GM18909 (cell line): ENCODE results near the gene RPL15.

Source experiments
- ATAC-seq: cut with Tn5 transposase; IDR thresholded peaks from one replicate; pipeline ENCODE4 v1.9.1; 2021; ENCODE audit warnings: mild to moderate bottlenecking; ENCODE audit not compliant: unreplicated experiment, poor library complexity

Gene RPL15

DNA sequence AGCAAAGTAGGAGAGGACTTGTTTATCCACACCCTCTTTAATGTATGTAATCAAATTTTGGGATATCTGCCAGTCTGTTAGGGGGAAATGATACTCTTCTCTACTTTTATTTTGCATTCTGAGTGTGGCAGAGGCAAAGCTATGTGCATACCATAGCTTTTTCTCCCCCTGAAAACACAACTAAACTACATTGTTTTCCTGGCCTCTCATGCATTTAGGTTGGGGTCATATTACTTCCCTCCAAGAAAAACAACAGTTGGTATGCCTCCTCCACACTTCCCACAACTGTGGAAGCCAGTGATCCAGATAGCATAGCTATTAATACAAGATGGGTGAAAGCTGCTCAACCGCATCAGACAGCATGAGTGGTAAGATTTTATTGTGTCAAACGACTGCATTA, 6.9 kb downstream of the RPL15 start:
- no peak for ATAC-seq

DNA sequence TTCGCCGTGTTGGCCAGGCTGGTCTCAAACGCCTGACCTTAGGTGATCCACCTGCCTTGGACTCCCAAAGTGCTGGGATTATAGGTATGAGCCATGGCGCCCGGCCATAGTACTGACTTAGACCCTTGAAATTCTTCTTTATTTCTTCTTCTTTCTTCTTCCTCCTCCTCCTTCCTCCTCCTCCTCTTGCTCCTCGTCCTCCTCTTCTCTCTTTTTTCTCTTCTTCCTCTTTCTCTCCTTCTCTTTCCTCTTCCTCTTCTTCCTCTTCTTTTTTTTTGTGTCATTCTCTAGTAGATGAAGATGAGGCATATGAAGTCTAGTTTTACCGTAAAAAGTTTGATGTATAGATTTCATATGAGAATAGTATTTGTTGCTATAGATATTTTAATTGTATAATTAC, 9.3 kb downstream of the RPL15 start:
- ATAC-seq: no peak

DNA sequence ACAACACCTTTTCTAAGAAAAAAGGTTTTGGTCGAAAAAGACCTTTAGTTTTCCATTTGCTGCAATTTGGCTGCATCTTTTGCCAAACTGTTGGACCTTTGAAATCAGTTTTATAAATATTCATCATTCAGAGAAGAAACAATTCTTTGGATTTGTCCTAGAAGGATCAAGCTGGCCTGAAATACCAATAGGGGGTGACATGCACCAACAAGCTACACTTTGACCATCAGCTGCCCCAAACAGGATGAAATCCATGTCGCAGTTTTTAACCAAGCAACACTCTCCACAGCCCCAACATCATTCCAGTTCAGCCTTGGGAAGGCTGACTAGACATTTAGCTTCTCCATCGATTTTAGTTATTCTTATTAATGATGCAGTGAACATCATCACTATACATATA, 9.8 kb downstream of the RPL15 start:
- no peak for ATAC-seq

DNA sequence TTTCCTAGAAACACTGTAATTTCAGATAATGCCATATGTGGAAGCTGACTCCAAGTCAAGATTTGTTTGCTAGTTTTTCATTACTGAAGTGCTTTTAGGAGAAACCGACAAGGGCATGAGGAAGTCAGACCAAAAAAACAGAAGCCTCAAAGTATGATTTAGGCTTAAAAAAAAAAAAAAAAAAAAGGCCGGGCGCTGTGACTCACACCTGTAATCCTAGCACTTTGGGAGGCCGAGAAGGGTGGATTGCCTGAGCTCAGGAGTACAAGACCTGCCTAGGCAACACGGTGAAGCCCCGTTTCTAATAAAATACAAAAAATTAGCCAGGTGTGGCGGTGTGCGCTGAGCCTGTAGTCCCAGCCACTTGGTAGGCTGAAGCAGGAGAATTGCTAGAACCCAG, 11.6 kb downstream of the RPL15 start:
- ATAC-seq: no peak

DNA sequence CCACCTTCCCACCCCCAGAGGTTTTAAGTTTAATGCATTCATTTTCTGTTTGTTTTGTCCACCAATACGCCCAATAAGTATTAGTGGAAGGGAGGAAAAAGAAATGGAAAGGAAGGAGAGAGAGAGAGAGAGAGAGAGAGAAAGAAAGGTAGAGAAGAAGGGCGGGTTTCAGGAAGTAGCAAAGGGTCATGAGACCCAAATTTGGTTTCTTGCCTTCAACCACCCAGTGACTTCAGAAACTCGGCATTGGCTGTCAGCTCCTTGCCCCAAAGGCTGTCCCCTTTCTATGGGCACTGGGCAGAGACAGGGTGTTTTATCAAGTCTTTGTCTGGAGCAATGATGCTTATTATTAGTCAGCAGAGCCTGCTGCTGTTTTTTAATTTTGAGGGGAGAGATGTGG, 14.7 kb downstream of the RPL15 start:
- no peak for ATAC-seq

DNA sequence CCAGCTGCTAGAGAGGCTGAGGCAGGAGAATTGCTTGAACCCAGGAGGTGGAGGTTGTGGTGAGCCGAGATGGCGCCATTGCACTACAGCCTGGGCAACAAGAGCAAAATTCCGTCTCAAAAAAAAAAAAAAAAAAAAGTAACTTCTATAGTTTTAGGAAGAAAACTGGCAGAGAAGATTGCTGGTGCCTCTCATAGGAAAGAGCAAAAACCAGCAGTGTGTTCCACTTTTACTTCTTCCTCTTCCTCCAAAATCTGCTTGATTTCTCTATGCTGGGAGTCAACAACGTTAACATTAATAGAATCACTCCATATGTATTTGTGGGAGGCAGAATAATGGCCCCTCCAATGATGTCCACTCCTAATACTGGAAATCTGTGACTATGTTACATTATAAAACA, 15.6 kb downstream of the RPL15 start:
- no peak for ATAC-seq

DNA sequence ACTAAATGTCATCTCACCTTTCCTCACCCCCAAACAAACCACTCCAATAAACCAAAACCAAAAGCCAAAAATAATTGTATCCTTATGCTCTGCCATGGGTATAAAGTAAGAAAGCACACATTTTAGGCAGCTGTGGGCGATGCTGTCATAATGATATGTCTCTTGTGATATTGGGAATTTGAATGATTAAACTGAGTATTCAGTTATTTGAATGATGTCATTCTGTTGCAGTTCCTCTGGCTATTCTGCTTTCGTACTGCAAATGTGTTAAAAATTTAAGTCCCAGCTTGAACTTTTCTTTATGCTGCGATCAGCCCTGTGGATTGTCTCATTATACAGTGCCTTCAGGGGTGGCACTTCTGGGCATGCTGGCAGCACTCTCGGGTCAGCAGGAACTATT, 17.3 kb downstream of the RPL15 start:
- no peak for ATAC-seq

DNA sequence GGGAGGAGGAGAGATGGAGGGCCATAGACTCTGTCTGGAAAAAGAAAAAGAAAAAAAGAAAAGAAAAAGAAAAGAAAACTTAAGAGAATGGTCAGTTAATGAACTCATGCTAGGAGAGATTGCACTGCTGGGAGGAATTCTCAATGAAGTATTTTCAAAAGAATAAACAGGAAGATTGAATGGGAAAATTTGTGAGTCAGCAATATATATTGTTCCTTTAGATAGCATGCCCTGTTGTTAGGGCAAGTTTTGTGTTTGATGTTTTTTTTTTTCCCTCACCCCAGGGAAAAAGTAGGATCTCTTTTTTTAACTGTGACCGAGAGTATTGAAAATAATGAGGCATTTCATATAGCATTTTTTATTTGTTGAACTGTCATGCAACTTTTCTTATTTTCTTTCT, 20.4 kb downstream of the RPL15 start:
- no peak for ATAC-seq

DNA sequence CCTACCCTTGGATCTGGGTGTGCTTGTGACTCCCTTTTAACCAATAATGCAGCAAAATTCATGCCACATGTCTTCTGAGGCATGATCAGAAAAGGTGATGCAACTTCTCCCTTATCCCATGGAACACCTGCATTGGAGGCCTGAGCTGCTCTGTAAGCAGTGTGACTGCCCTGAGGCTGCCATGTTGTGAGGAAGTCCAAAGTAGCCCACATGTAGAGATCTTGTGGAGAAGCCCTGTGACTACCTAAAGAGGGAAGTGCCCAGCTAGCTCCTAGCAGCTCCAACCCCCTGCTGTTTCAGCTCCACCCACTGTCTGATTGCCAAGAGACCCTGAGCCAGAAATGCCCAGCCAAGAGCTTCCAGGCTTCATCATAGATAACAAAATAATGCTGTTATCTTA, 21.8 kb downstream of the RPL15 start:
- no peak for ATAC-seq

DNA sequence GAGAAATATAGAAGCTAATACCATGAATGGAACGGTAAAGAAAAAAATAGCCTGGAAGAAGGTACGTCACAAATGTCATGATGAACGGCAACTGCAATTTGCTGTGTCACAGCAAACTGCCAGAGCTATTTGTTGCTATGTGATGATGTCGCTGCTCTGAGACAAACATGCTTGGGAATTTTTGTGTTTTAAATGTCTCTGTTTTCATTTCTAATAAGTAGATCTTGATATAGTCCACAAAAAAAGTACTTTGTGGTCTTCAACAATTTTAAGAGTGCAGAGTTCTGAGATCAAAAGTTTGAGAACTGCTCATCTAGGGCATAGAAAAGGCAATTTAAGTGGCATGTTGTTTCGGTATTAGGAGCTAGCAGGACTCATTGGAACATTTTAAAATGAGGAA, 23.8 kb downstream of the RPL15 start:
- no peak for ATAC-seq

DNA sequence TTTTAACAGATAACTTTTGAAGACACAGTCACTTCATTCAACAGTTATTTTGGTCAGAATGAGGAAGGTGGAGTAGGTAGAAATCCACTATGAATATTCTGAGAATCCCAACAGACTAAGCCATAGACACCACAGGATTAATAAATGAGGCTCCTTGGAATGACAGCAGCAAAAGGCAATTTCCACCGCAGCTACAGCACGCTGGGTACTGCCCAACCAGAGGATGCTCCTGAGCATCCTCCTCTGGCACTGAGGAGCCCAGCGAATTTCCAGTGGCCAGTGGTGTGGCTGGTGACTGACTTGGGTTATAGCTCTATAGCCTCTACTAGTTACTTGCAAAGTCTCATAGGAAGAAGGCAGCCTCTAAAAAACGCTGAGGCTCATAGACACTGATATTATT, 24.5 kb downstream of the RPL15 start:
- ATAC-seq: no peak

DNA sequence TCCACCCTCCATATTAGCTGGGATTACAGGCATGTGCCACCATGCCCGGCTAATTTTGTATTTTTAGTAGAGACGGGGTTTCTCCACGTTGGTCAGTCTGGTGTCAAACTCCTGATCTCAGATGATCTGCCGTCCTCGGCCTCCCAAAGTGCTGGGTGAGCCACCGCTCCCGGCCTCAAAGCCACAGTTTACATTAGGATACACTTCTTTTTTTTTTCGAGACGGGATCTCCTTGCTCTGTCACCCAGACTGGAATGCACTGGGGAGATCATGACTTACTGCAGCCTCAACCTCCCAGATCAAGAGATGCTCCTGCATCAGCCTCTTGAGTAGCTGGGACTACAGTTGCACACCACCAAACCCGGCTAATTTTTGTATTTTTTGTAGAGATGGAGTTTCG, 25.6 kb downstream of the RPL15 start:
- no peak for ATAC-seq

DNA sequence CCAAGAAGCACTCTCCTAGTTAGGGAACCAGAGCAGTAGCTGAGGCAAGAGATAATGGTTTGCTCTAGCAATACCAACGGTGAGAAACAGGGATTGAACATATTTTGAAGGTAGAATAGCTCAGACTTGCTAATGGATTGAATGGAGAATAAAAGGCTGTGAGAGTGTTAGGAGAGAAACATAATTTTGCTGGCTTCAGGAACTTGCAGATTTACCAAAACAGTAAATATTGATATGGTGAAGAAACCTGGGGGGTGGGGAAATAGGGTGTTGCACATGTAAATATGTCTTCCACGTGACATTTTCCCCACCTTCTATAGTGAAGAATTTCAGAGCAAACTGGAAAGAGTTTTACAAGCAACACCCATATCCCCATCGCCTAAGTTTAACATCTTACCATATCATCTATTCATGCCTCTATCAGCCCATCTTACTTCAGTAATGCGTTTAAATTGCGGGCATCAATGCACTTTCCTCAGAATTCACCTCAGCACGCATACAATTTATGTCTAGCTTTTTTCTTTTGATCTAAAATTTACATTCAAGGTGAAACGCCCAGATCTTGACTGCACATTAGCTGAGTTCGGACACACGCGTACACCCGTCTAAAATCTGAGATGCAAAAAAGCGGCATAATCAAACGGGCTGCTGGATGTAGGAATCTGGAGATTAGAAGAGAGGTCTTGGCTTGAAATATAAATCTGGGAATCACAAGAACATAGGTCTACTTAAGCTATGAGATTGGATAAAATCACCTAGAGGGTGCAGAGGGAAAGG, 27.3 kb downstream of the RPL15 start:
- no peak for ATAC-seq

DNA sequence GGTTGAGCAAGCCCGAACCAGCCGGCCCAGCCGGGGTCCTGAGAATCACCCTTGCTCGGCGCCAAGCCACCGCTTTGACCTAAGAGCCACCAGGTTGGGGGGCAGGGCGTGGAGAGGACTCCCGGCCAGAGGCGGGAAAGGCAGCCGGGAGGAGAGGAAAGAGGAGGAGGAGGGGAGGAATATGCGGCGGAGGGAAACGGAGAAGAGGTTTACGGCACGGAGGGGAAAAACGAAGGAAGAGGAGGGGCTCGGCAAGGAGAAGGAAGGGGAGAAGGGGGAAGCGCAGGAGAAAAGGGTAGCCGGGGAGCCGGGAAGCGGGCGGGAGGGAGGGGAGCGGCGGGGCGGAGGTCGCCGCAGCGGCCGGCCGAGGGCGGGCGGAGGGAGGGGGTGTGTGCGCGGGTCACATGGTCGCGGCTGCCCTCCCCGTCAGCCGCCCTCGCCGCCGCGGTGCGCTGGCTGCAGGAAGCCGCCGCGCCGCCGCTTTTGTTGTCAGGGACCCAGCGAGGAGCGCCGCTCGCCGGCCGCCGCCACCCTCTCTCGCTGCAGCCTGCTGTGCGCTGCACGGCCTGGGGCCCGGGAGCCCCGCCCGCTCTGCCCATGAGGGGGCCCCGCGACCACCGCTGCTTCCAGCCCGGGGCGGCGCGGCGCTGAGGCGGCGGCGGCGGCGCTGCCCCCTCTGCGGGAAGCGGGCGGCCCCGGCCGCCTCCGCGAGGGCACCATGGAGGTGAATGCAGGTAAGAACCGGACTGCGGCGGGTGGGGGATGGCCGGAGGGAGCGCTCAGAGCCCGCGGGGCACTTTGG, 28.1 kb downstream of the RPL15 start, which contains the start of gene NR1D2:
Gene NR1D2, plus strand, starts transcription at position 426 of the 802 bp plus-strand sequence. Its CDS starts 293 bp downstream, at position 719.
- peak; percentile 63 for ATAC-seq

DNA sequence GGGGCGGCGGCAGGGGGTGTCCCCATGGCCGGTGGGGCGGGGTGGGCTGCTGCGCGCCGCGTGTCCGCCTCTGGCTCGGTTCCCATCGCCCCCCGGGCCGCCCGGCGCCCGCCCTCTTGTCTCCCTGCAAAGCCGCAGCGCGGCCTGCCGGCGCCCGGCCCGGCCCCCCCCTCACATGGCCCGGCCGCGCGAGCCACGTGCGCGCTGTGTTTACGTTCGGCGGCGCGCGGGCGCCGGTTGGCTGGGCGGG, 28.7 kb downstream of the RPL15 start:
- ATAC-seq: no peak

DNA sequence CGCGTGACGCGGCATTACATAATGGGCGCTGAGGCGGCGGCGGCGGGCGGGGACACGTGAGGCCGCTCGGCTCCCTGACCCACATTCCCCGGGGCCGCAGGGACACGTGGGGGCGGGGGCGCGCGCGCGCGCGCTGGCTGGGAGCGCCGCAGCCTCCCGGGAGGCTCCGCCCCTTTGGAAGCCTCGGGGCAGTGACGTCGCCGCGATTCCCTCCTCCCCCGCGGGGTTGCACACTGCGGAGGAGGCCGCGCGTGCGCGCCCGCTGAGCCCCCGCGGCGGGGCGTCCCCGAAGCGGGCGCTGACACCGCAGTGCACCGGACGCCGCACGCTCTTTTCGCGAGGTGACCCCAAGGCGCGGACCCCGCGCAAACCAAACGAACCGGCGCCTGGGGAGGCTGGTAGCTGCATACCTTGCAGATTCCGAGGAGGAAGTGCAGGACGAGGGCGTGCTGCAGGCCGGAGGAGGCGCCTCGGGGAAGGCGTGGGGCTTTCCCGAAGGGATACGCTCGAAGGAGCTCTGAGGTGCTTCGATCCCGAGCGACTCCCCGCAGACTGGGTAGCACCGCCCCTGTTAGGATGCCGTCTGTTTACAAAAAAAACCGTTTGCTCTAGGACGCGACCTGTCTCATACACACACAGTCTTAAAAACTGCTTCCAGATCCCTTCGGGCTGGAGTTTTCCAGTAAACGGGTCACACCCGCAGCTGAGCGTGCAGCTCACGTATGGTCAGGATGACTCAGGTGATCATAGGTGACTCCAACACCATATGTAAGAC, 29.2 kb downstream of the RPL15 start:
- ATAC-seq: peak; percentile 84

DNA sequence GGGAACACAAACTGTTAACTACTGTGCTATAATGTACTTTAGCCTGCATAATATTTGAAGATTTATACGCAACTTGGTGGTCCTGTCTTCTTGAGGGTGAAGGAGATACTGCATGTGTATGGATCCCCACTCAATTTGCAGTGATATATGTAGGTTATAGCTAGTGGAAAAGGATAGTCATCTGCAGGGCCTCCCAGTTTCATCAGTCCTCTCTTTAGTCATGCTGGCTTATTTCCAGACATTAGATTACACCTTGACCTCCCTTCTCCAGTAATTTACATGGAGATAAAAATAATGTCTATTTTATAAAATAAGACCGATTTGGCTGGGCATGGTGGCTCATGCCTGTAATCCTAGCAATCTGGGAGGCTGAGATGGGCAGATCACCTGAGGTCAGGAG, 31.8 kb downstream of the RPL15 start:
- ATAC-seq: no peak

DNA sequence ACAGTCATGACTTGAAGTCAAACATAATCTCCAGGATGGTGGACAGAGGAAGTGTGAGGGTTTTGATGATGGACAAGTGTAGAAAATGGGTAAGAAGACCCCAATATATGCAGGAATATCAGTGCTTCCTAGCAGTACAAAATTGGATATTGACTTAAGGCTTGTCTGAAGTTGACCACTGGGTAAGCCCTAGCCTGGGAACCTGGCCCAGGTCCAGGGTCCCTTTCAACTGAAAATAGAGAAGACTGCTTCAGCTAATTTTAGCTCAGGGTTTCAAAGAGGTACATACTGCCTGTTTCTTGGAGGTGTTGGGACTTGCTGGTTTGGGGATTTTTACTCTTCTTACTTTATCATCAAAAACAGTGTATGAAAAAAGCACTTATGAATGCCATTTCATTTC, 32.9 kb downstream of the RPL15 start:
- peak; percentile 18 for ATAC-seq

DNA sequence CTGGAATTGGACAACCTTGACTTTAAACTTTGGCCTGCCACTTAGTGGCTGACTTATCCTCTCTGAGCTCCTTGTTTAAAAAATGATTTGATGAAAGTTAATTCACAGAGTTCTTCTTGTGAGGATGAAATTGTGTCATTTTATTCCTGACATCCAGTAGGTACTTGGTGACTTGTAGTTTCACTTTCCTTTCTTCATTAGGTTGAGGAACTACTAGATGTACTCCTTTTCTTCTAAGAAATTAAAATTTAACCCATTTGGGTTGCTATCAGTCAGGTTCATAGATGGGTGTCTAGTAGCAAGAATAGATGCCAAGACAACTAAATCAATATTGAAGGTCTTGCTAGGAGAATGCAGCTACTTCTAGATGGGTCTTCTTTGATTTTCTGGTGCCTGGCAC, 33.4 kb downstream of the RPL15 start:
- peak; percentile 40 for ATAC-seq

DNA sequence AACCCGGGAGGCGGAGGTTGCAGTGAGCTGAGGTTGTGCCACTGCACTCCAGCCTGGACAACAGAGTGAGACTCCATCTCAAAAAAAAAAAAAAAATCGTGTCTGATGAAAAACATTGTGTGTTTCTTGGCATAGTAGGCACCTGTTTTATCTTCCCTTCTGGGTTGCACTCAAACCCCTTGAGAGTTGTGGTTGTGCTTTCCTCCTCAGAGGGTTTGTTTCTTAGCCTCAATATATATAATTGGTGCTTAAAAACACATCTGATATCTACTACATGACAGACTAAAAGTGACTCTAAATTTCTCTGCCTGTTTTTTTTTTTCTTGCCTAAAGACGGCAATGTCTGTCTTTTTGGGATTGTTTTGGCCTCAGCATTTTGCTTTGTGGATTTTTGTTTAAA, 35.7 kb downstream of the RPL15 start:
- ATAC-seq: peak; percentile 60

DNA sequence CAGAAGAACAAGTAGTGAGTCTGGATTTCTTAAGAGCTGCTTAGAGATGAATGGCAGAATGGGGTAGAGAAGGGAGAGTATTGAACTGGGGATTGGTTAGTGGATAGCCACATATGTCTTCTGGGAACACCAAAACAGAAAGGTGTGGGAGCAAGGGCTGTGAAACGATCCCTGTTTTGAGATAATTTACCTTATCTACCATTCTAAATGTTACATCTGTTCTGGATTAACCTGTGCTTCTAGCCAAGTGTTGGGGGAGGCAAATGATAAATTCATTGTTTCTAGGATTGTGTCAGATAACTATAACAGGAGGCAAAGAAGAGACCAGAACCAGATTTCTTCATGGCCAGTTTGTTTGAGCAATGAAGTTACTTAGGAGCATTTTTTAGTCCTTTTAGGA, 36.6 kb downstream of the RPL15 start:
- ATAC-seq: no peak
